Measurements from ENCODE around the gene GDPD5. TPM values are rescaled to one million over a fixed set of nuclear protein-coding genes. Genes with fewer than 3 reads are reported as not detected.

GDPD5 gene
- total and polyA plus RNA-seq, 9 of the 15 experiments (the other 6 are each of a cell fraction or from before 2014, with no cell fraction given), result 0.32 to 27.3 (median 8.0) TPM

DNA sequence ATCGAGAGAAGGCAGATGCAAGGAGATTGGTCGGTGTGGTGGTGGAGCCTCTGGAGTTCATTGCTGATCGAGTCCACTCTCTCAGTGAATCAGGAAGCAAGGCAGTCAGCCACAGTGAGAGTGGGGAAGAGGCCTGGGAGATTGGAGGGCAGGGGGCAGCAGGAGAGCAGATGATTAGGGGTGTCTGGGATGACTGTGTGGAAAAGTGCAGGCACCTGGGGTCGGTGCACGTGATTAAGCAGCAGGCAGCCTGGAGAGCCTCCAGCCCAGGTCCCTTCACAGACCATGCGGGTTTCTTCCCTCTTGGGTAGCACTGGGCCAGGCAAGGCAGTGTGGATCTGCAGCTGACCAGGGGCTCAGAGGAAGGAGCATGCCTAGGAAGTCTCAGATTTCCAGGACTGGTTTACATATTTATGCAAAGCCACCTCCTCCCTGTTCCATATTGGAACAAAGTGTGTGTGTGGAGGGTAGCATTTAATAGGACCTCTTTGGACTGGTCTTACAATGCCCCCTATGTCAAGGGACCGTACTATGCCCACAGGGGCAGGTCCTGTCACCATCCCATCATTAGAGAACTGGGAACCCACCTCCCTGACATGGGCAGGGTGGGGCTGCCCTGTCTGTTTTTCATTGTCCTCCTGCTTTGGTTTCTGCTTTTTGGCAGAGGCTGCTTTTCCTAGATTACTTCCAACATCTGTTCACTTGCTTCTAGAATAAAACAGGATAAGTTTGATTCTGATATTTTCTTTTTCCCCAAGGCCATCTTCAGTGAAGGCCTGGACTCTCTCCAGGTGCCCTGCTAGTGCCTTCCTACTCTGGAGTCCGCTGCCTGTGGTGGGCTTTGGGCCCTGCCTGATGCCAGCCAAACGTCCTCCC lies 14.0 kb upstream of the GDPD5 start (continued):
- 0 out of 2 replicates have a peak, but pooled peaks have one; percentile 20 for TF ChIP-seq ZNF592 (IDR thresholded peaks at IDR 0.05)
- no peak for TF ChIP-seq ZKSCAN1 (IDR thresholded peaks at IDR 0.05; ENCODE audit: low read depth, low read length)
- no peak for TF ChIP-seq SIN3A (IDR thresholded peaks at IDR 0.05; ENCODE audit: borderline replicate concordance in 2 of 2, control insufficient read depth in 1 of 2, low read depth in 2 of 2, low read length in 2 of 2)
- TF ChIP-seq SRSF9 (IDR thresholded peaks at IDR 0.05; ENCODE audit: borderline replicate concordance, low read depth, low read length), result no peak
- TF ChIP-seq MAFG (tag; conservative IDR thresholded peaks at IDR 0.05), result no peak
- TF ChIP-seq THRA (IDR thresholded peaks at IDR 0.05), result no peak
- TF ChIP-seq JUN (IDR thresholded peaks at IDR 0.05; ENCODE audit: borderline replicate concordance, low read depth, low read length), result no peak
- no peak for TF ChIP-seq JUN (CRISPR knock-in tag; IDR thresholded peaks at IDR 0.05; ENCODE audit: borderline replicate concordance)
- TF ChIP-seq, protein P1, sequence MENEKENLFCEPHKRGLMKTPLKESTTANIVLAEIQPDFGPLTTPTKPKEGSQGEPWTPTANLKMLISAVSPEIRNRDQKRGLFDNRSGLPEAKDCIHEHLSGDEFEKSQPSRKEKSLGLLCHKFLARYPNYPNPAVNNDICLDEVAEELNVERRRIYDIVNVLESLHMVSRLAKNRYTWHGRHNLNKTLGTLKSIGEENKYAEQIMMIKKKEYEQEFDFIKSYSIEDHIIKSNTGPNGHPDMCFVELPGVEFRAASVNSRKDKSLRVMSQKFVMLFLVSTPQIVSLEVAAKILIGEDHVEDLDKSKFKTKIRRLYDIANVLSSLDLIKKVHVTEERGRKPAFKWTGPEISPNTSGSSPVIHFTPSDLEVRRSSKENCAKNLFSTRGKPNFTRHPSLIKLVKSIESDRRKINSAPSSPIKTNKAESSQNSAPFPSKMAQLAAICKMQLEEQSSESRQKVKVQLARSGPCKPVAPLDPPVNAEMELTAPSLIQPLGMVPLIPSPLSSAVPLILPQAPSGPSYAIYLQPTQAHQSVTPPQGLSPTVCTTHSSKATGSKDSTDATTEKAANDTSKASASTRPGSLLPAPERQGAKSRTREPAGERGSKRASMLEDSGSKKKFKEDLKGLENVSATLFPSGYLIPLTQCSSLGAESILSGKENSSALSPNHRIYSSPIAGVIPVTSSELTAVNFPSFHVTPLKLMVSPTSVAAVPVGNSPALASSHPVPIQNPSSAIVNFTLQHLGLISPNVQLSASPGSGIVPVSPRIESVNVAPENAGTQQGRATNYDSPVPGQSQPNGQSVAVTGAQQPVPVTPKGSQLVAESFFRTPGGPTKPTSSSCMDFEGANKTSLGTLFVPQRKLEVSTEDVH (IDR thresholded peaks at IDR 0.05; ENCODE audit: low read depth, partially characterized antibody), result no peak
